OCI-LY1 (cell line): ENCODE measurements around the gene OLFML3.

Source experiments
- EZH2 ChIP-seq: fragments of 200-600 bp; sonication (generic), shearing (Covaris generic); IDR thresholded peaks from 2 replicates; pipeline ENCODE4 v1.8.0; 2017; ENCODE audit warnings: borderline replicate concordance, mixed run types, mild to moderate bottlenecking, antibody characterized with exemption, low read length, moderate library complexity, mixed read lengths
- TF ChIP-seq, protein P1 (sequence below): fragments of 200-600 bp; sonication (generic), shearing (Covaris generic); IDR thresholded peaks from 2 replicates; pipeline ENCODE4 v1.5.1; 2017; ENCODE audit warnings: mild to moderate bottlenecking, antibody characterized with exemption, low read length, moderate library complexity, mixed read lengths

- TF ChIP-seq, protein P1, sequence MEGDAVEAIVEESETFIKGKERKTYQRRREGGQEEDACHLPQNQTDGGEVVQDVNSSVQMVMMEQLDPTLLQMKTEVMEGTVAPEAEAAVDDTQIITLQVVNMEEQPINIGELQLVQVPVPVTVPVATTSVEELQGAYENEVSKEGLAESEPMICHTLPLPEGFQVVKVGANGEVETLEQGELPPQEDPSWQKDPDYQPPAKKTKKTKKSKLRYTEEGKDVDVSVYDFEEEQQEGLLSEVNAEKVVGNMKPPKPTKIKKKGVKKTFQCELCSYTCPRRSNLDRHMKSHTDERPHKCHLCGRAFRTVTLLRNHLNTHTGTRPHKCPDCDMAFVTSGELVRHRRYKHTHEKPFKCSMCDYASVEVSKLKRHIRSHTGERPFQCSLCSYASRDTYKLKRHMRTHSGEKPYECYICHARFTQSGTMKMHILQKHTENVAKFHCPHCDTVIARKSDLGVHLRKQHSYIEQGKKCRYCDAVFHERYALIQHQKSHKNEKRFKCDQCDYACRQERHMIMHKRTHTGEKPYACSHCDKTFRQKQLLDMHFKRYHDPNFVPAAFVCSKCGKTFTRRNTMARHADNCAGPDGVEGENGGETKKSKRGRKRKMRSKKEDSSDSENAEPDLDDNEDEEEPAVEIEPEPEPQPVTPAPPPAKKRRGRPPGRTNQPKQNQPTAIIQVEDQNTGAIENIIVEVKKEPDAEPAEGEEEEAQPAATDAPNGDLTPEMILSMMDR, result no peak
- no peak for TF ChIP-seq EZH2
Measured at GRCh38 chr1:113941245-113941559, 38.1 kb upstream of the OLFML3 start.
